ENCODE data around the gene FBXL19.

FBXL19 gene

GRCh38 chr16:30982548-30983288, 59.3 kb downstream of the FBXL19 start:
- TF ChIP-seq CTCF (IDR thresholded peaks at IDR 0.05; ENCODE audit: insufficient read depth, missing control alignments) = no peak
- DNase-seq (ENCODE audit: insufficient read length, low spot score) (no peak), FAIRE-seq (no peak)

- DNase-seq (ENCODE audit: insufficient read length, low spot score) (no peak), FAIRE-seq (no peak)
- no peak for TF ChIP-seq CTCF (IDR thresholded peaks at IDR 0.05; ENCODE audit: insufficient read depth, missing control alignments)
These were observed 60.0 kb downstream of the FBXL19 start for GRCh38 chr16:30983289-30983889.

GRCh38 chr16:30983898-30984610, 60.7 kb downstream of the FBXL19 start:
- FAIRE-seq (no peak), DNase-seq (ENCODE audit: insufficient read length, low spot score) (no peak)
- no peak for TF ChIP-seq CTCF (IDR thresholded peaks at IDR 0.05; ENCODE audit: insufficient read depth, missing control alignments)

- FAIRE-seq = no peak
- peak; percentile 97 for DNase-seq (ENCODE audit: insufficient read length, low spot score)
These were observed 61.5 kb downstream of the FBXL19 start, which contains the start of gene HSD3B7 for GRCh38 chr16:30984669-30985400. Gene HSD3B7, plus strand, starts transcription at chr16:30985207. Its CDS starts 452 bp downstream, at chr16:30985659.

GRCh38 chr16:30985401-30986128, 62.2 kb downstream of the FBXL19 start:
- DNase-seq (ENCODE audit: insufficient read length, low spot score) (no peak), FAIRE-seq (no peak)
- TF ChIP-seq CTCF (IDR thresholded peaks at IDR 0.05; ENCODE audit: insufficient read depth, missing control alignments) = no peak

More at GRCh38 chr16:30984669-30985400, 61.5 kb downstream of the FBXL19 start, which contains the start of gene HSD3B7:
- TF ChIP-seq CTCF (IDR thresholded peaks at IDR 0.05; ENCODE audit: insufficient read depth, missing control alignments) = peak; percentile 83
